Measurements from ENCODE around the gene MZT2B.
"Not testable (repeated sequence)": the region's sequence is repeated elsewhere in the genome, so short reads cannot be mapped to it uniquely, and the experiment has no call there.

- not testable (repeated sequence) for TF ChIP-seq POLR2AphosphoS5 (IDR thresholded peaks at IDR 0.05; ENCODE audit: low read depth, low read length); REST (IDR thresholded peaks at IDR 0.05; ENCODE audit: insufficient read depth in 1 of 2, low read depth in 2 of 2, low read length in 2 of 2); SIN3A (IDR thresholded peaks at IDR 0.05; ENCODE audit: borderline replicate concordance, insufficient read depth, low read length); TAF1 (IDR thresholded peaks at IDR 0.05; ENCODE audit: borderline replicate concordance, insufficient read depth, low read length)
Measured at GRCh38 chr2:130145006-130145414, 37.1 kb upstream of the MZT2B start, which contains the start of gene CCDC74B.

Measured in PFSK-1 (cell line).